ENCODE results near the gene TSPAN18. TPM values are rescaled to one million over a fixed set of nuclear protein-coding genes. Genes with fewer than 3 reads are reported as not detected.

Gene TSPAN18
- total and polyA plus RNA-seq, 3 donors from 2014 or later = 2.1 to 11.1 (median 5.0) TPM

GRCh38 chr11:44934735-44935250 lies 208.0 kb downstream of the TSPAN18 start:
- 85 to 92% methylated on average over 9 to 13 of the region's 13 CpGs for WGBS, 2 donors

GRCh38 chr11:44936525-44936924 lies 209.8 kb downstream of the TSPAN18 start:
- WGBS, 2 donors = 25 to 42% methylated on average over 1 to 20 of the region's 20 CpGs
- no peaks in the 10 kb centered on the region for H3K36me3 ChIP-seq (ENCODE audit: low read depth, missing control alignments)
- intact Hi-C loops (cut with DNase I; ENCODE audit: low total_unique reads) = loop anchor here (2.0 kb wide), 1 partner anchor 168 kb away; no protein-coding TSS in a partner anchor
- no peak for TF ChIP-seq POLR2A (IDR thresholded peaks at IDR 0.05)
- peak; percentile 95 to 98 (median 96) for TF ChIP-seq CTCF (IDR thresholded peaks at IDR 0.05)
- peaks cover 3% of the 10 kb centered on the region for H3K4me1 ChIP-seq
- no peak overlapping the region for H3K27ac ChIP-seq
- no peak overlapping the region for H3K4me3 ChIP-seq
- peak; percentile 93 for DNase-seq
- no peaks in the 10 kb centered on the region for H3K9me3 ChIP-seq
- no peaks in the 10 kb centered on the region for H3K27me3 ChIP-seq

More at GRCh38 chr11:44934735-44935250, 208.0 kb downstream of the TSPAN18 start:
- Histone ChIP-seq H3K27me3 (no peaks in the 10 kb centered on the region), H3K27ac (no peak overlapping the region), H3K4me3 (no peak overlapping the region), H3K9me3 (no peaks in the 10 kb centered on the region), H3K4me1 (no peaks in the 10 kb centered on the region), H3K36me3 (ENCODE audit: low read depth, missing control alignments) (no peaks in the 10 kb centered on the region)
- intact Hi-C loops (cut with DNase I; ENCODE audit: low total_unique reads) = no loop called here
- TF ChIP-seq POLR2A (IDR thresholded peaks at IDR 0.05) (no peak), CTCF (IDR thresholded peaks at IDR 0.05) (no peak)
- no peak for DNase-seq

GRCh38 chr11:44936951-44937543 lies 210.3 kb downstream of the TSPAN18 start:
- no peak for TF ChIP-seq CTCF (IDR thresholded peaks at IDR 0.05)
- no peak for TF ChIP-seq POLR2A (IDR thresholded peaks at IDR 0.05)
- WGBS, 2 donors = 74 to 88% methylated on average over 7 to 12 of the region's 12 CpGs
- Histone ChIP-seq H3K27ac (no peak overlapping the region), H3K4me1 (peaks cover 3% of the 10 kb centered on the region), H3K27me3 (no peaks in the 10 kb centered on the region), H3K36me3 (ENCODE audit: low read depth, missing control alignments) (no peaks in the 10 kb centered on the region), H3K9me3 (no peaks in the 10 kb centered on the region), H3K4me3 (no peak overlapping the region)
- intact Hi-C loops (cut with DNase I; ENCODE audit: low total_unique reads) = loop anchor here (2.0 kb wide), 1 partner anchor 168 kb away; no protein-coding TSS in a partner anchor
- DNase-seq = no peak

GRCh38 chr11:44938066-44938691 lies 211.4 kb downstream of the TSPAN18 start:
- DNase-seq = no peak
- Histone ChIP-seq H3K4me1 (peaks cover 3% of the 10 kb centered on the region), H3K27ac (no peak overlapping the region), H3K27me3 (no peaks in the 10 kb centered on the region), H3K9me3 (no peaks in the 10 kb centered on the region), H3K4me3 (no peak overlapping the region), H3K36me3 (ENCODE audit: low read depth, missing control alignments) (no peaks in the 10 kb centered on the region)
- WGBS, 2 donors = 81 to 93% methylated on average over 6 to 19 of the region's 19 CpGs
- intact Hi-C loops (cut with DNase I; ENCODE audit: low total_unique reads) = no loop called here
- TF ChIP-seq CTCF (IDR thresholded peaks at IDR 0.05) (no peak), POLR2A (IDR thresholded peaks at IDR 0.05) (no peak)
